Glutamatergic neuron (in vitro differentiated cells): Measurements from ENCODE around the gene SPAG5. TPM values are rescaled to one million over a fixed set of nuclear protein-coding genes. Genes with fewer than 3 reads are reported as not detected.

Experiments
- DNase-seq: peaks from one replicate; pipeline ENCODE4 v3.0.0; 2022
- H3K27ac Mint-ChIP-seq: one replicate; pipeline ENCODE4 v1.8.0; 2020; ENCODE audit warnings: mild to moderate bottlenecking, mixed read lengths, inconsistent platforms; ENCODE audit not compliant: unreplicated experiment
- H3K27me3 Mint-ChIP-seq: one replicate; pipeline ENCODE4 v1.8.0; 2020; ENCODE audit warnings: mild to moderate bottlenecking, moderate library complexity, mixed read lengths, inconsistent platforms; ENCODE audit not compliant: unreplicated experiment
- H3K36me3 Mint-ChIP-seq: one replicate; pipeline ENCODE4 v1.8.0; 2020; ENCODE audit warnings: mild to moderate bottlenecking, mixed read lengths, inconsistent platforms; ENCODE audit not compliant: unreplicated experiment
- H3K4me1 Mint-ChIP-seq: one replicate; pipeline ENCODE4 v1.8.0; 2020; ENCODE audit warnings: mild to moderate bottlenecking, low read depth, mixed read lengths, inconsistent platforms; ENCODE audit not compliant: unreplicated experiment
- H3K4me3 Mint-ChIP-seq: one replicate; pipeline ENCODE4 v1.8.0; 2020; ENCODE audit warnings: mild to moderate bottlenecking, mixed read lengths, inconsistent platforms; ENCODE audit not compliant: unreplicated experiment
- H3K9me3 Mint-ChIP-seq: one replicate; pipeline ENCODE4 v1.8.0; 2020; ENCODE audit warnings: mild to moderate bottlenecking, moderate library complexity, mixed read lengths, inconsistent platforms; ENCODE audit not compliant: unreplicated experiment
- CTCF ChIP-seq: fragments of 200-600 bp; sonication (generic); IDR thresholded peaks from one replicate; pipeline ENCODE4 v1.5.0; 2021; ENCODE audit not compliant: partially characterized antibody, unreplicated experiment
- total RNA-seq: library from RNA; stranded (reverse); fragmentation: NEBNext Ultra II Directional; extraction: Animal tissue kit (Norgen Biotek cat#: 25700); gene quantifications from one replicate; pipeline ENCODE4 v1.2.1, GENCODE V29; 2021; ENCODE audit not compliant: unreplicated experiment

Gene SPAG5
- total RNA-seq, 1 donor from 2014 or later = 31.5 TPM

GRCh38 chr17:28547623-28548416, 51.0 kb downstream of the SPAG5 start:
- Mint-ChIP-seq H3K27me3 (peaks cover 13% of the 10 kb centered on the region), H3K27ac (no peak overlapping the region), H3K4me1 (peaks cover 15% of the 10 kb centered on the region), H3K36me3 (no peaks in the 10 kb centered on the region), H3K9me3 (peaks cover 2% of the 10 kb centered on the region), H3K4me3 (no peak overlapping the region)
- DNase-seq = peak; percentile 81
- TF ChIP-seq CTCF = peak; percentile 96

- no peak overlapping the region for H3K27ac Mint-ChIP-seq
- H3K4me1 Mint-ChIP-seq = peaks cover 13% of the 10 kb centered on the region
- no peak for DNase-seq
- no peak for TF ChIP-seq CTCF
- H3K36me3 Mint-ChIP-seq = no peaks in the 10 kb centered on the region
- no peaks in the 10 kb centered on the region for H3K9me3 Mint-ChIP-seq
- peaks cover 11% of the 10 kb centered on the region for H3K27me3 Mint-ChIP-seq
- no peak overlapping the region for H3K4me3 Mint-ChIP-seq
Measured at GRCh38 chr17:28547096-28547622, 51.7 kb downstream of the SPAG5 start.

GRCh38 chr17:28545787-28546415, 52.9 kb downstream of the SPAG5 start:
- no peak overlapping the region for H3K4me3 Mint-ChIP-seq
- no peaks in the 10 kb centered on the region for H3K9me3 Mint-ChIP-seq
- H3K36me3 Mint-ChIP-seq = no peaks in the 10 kb centered on the region
- peak overlapping the region; percentile 49 for H3K27ac Mint-ChIP-seq
- DNase-seq = no peak
- H3K4me1 Mint-ChIP-seq = peaks cover 11% of the 10 kb centered on the region
- TF ChIP-seq CTCF = no peak
- peaks cover 4% of the 10 kb centered on the region for H3K27me3 Mint-ChIP-seq

GRCh38 chr17:28545141-28545503, 53.7 kb downstream of the SPAG5 start:
- no peaks in the 10 kb centered on the region for H3K36me3 Mint-ChIP-seq
- H3K27ac Mint-ChIP-seq = no peak overlapping the region
- peaks cover 4% of the 10 kb centered on the region for H3K27me3 Mint-ChIP-seq
- no peak for TF ChIP-seq CTCF
- no peak for DNase-seq
- H3K4me1 Mint-ChIP-seq = peaks cover 5% of the 10 kb centered on the region
- H3K9me3 Mint-ChIP-seq = no peaks in the 10 kb centered on the region
- H3K4me3 Mint-ChIP-seq = no peak overlapping the region
